Activated T-cell treated with anti-CD3 and anti-CD28 coated beads, Interleukin-2, amount 50 U/mL, for 72 hours (primary cell): ENCODE data around the gene SUPV3L1. TPM values are rescaled to one million over a fixed set of nuclear protein-coding genes. Genes with fewer than 3 reads are reported as not detected.

ENCODE experiments used
- total RNA-seq, 2 donors: library from RNA; stranded (reverse); gene quantifications; one replicate each; pipeline ENCODE4 v1.2.3, GENCODE V29; 2022

SUPV3L1 gene
- total RNA-seq, 2 donors from 2014 or later = 65.2 to 67.5 TPM

Other genes with a start within 250 kb of the SUPV3L1 start
- 100 to 1,000 TPM; 138 to 148 TPM for gene DDX21, start 224.1 kb upstream of the SUPV3L1 start, total RNA-seq
- gene KIFBP, start 191.4 kb upstream of the SUPV3L1 start, total RNA-seq = 10 to 100 TPM; 16.3 to 17.5 TPM
- gene SRGN, start 92.1 kb upstream of the SUPV3L1 start, total RNA-seq = 100 to 1,000 TPM; 439 to 902 TPM
- gene VPS26A, start 56.1 kb upstream of the SUPV3L1 start, total RNA-seq = 10 to 100 TPM; 39.0 to 39.1 TPM
- 1 to 10 TPM in 1 of 2 donors, under 1 TPM in 1; 0.62 to 1.6 TPM for gene HKDC1, start 40.1 kb downstream of the SUPV3L1 start, total RNA-seq
- gene HK1, start 98.3 kb downstream of the SUPV3L1 start, total RNA-seq = 100 to 1,000 TPM; 143 to 149 TPM
- not detected for gene TACR2, start 236.7 kb downstream of the SUPV3L1 start, total RNA-seq